WERI-Rb-1 (cell line): Measurements from ENCODE around the gene ITIH5.

Experiments
- DNase-seq: peaks from one replicate; pipeline ENCODE4 v3.0.0-alpha.2; 2020
- H3K27ac ChIP-seq: fragments of 250-450 bp; sonication (Bioruptor Pico); 2 replicates; pipeline ENCODE4 v1.5.1; 2020; ENCODE audit warnings: mild to moderate bottlenecking, moderate library complexity
- H3K27me3 ChIP-seq: fragments of 250-450 bp; sonication (Bioruptor Pico); 2 replicates; pipeline ENCODE4 v1.5.1; 2021; ENCODE audit warnings: mild to moderate bottlenecking, low read depth, moderate library complexity; ENCODE audit not compliant: insufficient read depth, severe bottlenecking
- H3K36me3 ChIP-seq: fragments of 250-450 bp; sonication (Bioruptor Pico); 2 replicates; pipeline ENCODE4 v1.5.1; 2020; ENCODE audit warnings: mild to moderate bottlenecking, moderate library complexity
- H3K4me3 ChIP-seq: 2 replicates; pipeline ENCODE4 v1.5.1; 2011; ENCODE audit warnings: low read depth, mild to moderate bottlenecking, control low read depth, low read length
- H3K9me3 ChIP-seq: fragments of 250-450 bp; sonication (Bioruptor Pico); 2 replicates; pipeline ENCODE4 v1.5.1; 2021; ENCODE audit warnings: mild to moderate bottlenecking, moderate library complexity; ENCODE audit not compliant: severe bottlenecking
- CTCF ChIP-seq: IDR thresholded peaks from 2 replicates; pipeline ENCODE4 v1.5.1; 2011; ENCODE audit warnings: low read depth, mild to moderate bottlenecking, control low read depth, inconsistent platforms, low read length

ITIH5 gene

GRCh38 chr10:7567911-7568620, 98.7 kb downstream of the ITIH5 start:
- Histone ChIP-seq H3K9me3 (no peaks in the 10 kb centered on the region), H3K36me3 (no peaks in the 10 kb centered on the region), H3K27me3 (peaks cover 6% of the 10 kb centered on the region), H3K27ac (no peak overlapping the region), H3K4me3 (no peak overlapping the region)
- no peak for DNase-seq
- no peak for TF ChIP-seq CTCF

- DNase-seq: no peak
- Histone ChIP-seq H3K27ac (no peak overlapping the region), H3K9me3 (no peaks in the 10 kb centered on the region), H3K36me3 (no peaks in the 10 kb centered on the region), H3K4me3 (no peak overlapping the region), H3K27me3 (peaks cover 8% of the 10 kb centered on the region)
- no peak for TF ChIP-seq CTCF
Observed at GRCh38 chr10:7566891-7567290, 99.9 kb downstream of the ITIH5 start.

GRCh38 chr10:7565871-7566270, 100.9 kb downstream of the ITIH5 start:
- Histone ChIP-seq H3K36me3 (no peaks in the 10 kb centered on the region), H3K9me3 (no peaks in the 10 kb centered on the region), H3K4me3 (no peak overlapping the region), H3K27me3 (peaks cover 8% of the 10 kb centered on the region), H3K27ac (no peak overlapping the region)
- TF ChIP-seq CTCF: no peak
- no peak for DNase-seq

- peaks cover 8% of the 10 kb centered on the region for H3K27me3 ChIP-seq
- no peaks in the 10 kb centered on the region for H3K9me3 ChIP-seq
- no peak for TF ChIP-seq CTCF
- DNase-seq: no peak
- H3K4me3 ChIP-seq: no peak overlapping the region
- H3K27ac ChIP-seq: no peak overlapping the region
- H3K36me3 ChIP-seq: no peaks in the 10 kb centered on the region
Observed at GRCh38 chr10:7563770-7564169, 103.0 kb downstream of the ITIH5 start.

GRCh38 chr10:7563368-7563767, 103.4 kb downstream of the ITIH5 start:
- Histone ChIP-seq H3K36me3 (no peaks in the 10 kb centered on the region), H3K4me3 (no peak overlapping the region), H3K27me3 (peaks cover 8% of the 10 kb centered on the region), H3K27ac (no peak overlapping the region), H3K9me3 (no peaks in the 10 kb centered on the region)
- no peak for TF ChIP-seq CTCF
- no peak for DNase-seq

GRCh38 chr10:7561985-7562384, 104.8 kb downstream of the ITIH5 start:
- H3K9me3 ChIP-seq: no peaks in the 10 kb centered on the region
- no peaks in the 10 kb centered on the region for H3K36me3 ChIP-seq
- no peak overlapping the region for H3K4me3 ChIP-seq
- no peak for TF ChIP-seq CTCF
- H3K27me3 ChIP-seq: peaks cover 8% of the 10 kb centered on the region
- no peak overlapping the region for H3K27ac ChIP-seq
- no peak for DNase-seq
